ENCODE data around the gene AOPEP. TPM values are rescaled to one million over a fixed set of nuclear protein-coding genes. Genes with fewer than 3 reads are reported as not detected.

Gene AOPEP
- polyA plus RNA-seq, 1 of the 3 experiments (the other 2 are of a cell fraction) = 54.6 TPM

- Histone ChIP-seq H3K9ac (no peak overlapping the region), H3K79me2 (ENCODE audit: insufficient read depth) (no peaks in the 10 kb centered on the region), H3K4me3 (ENCODE audit: low read depth in 2 of 2, low read length in 1 of 2) (no peak overlapping the region), H2AFZ (ENCODE audit: low read depth) (no peak overlapping the region), H3K4me1 (ENCODE audit: control insufficient read depth in 1 of 2, insufficient read depth in 2 of 2, low read depth in 1 of 2, low read length in 1 of 2) (peaks cover 7 to 18% of the 10 kb centered on the region in 2 experiments; a peak in 2 of 4 replicates), H4K20me1 (ENCODE audit: insufficient read depth) (no peaks in the 10 kb centered on the region), H3K27ac (ENCODE audit: low read depth in 2 of 2, low read length in 1 of 2) (no peak overlapping the region), H3K36me3 (replicated peaks in 1 of 2; ENCODE audit: control insufficient read depth in 1 of 2, insufficient read depth in 2 of 2, low read length in 1 of 2) (peaks cover 7 to 23% of the 10 kb centered on the region in 2 experiments), H3K4me2 (no peak overlapping the region), H3K9me3 (no peaks in the 10 kb centered on the region), H3F3A (replicated peaks; ENCODE audit: insufficient read depth) (peaks cover 15% of the 10 kb centered on the region), H3K27me3 (ENCODE audit: insufficient read depth) (no peaks in the 10 kb centered on the region), H3K9me2 (no peaks in the 10 kb centered on the region)
- ChIA-PET POLR2A (no interaction called here), CTCF (interaction anchor here (1.4 kb wide), 1 partner anchor 12 kb away, joined by 4 read pairs; no protein-coding TSS in a partner anchor)
- no peak for DNase-seq
- 95% methylated on average over 2 of the region's 2 CpGs for WGBS (ENCODE audit: low lambda C conversion rate)
- TF ChIP-seq TEAD4 (IDR thresholded peaks at IDR 0.05; ENCODE audit: borderline replicate concordance, insufficient read depth) (no peak), PBX3 (IDR thresholded peaks at IDR 0.05) (no peak), RAD21 (IDR thresholded peaks at IDR 0.05; ENCODE audit: low read length) (no peak), USF2 (IDR thresholded peaks at IDR 0.05; ENCODE audit: borderline replicate concordance, low read depth, low read length) (no peak), FOXM1 (IDR thresholded peaks at IDR 0.05; ENCODE audit: low read depth) (no peak), IRF3 (IDR thresholded peaks at IDR 0.05; ENCODE audit: low read depth, low read length) (no peak), MXI1 (IDR thresholded peaks at IDR 0.05; ENCODE audit: low read depth, low read length) (no peak), TAF1 (IDR thresholded peaks at IDR 0.05; ENCODE audit: borderline replicate concordance, low read depth, low read length) (no peak), RCOR1 (IDR thresholded peaks at IDR 0.05; ENCODE audit: low read length) (no peak), RXRA (IDR thresholded peaks at IDR 0.05; ENCODE audit: borderline replicate concordance, low read depth) (no peak), NRF1 (IDR thresholded peaks at IDR 0.05; ENCODE audit: low read depth, low read length) (no peak), SMC3 (IDR thresholded peaks at IDR 0.05; ENCODE audit: low read depth, low read length) (no peak), JUND (IDR thresholded peaks at IDR 0.05) (no peak), TCF12 (IDR thresholded peaks at IDR 0.05) (no peak), POLR2AphosphoS5 (IDR thresholded peaks at IDR 0.05; ENCODE audit: low read depth, low read length) (no peak), NFIC (IDR thresholded peaks at IDR 0.05; ENCODE audit: borderline replicate concordance) (no peak), EP300 (IDR thresholded peaks at IDR 0.05; ENCODE audit: borderline replicate concordance in 1 of 2, low read depth in 1 of 2, low read length in 1 of 2) (no peak), ELF1 (IDR thresholded peaks at IDR 0.05) (no peak)
- TF ChIP-seq, protein P1, sequence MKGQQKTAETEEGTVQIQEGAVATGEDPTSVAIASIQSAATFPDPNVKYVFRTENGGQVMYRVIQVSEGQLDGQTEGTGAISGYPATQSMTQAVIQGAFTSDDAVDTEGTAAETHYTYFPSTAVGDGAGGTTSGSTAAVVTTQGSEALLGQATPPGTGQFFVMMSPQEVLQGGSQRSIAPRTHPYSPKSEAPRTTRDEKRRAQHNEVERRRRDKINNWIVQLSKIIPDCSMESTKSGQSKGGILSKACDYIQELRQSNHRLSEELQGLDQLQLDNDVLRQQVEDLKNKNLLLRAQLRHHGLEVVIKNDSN (IDR thresholded peaks at IDR 0.05; ENCODE audit: borderline replicate concordance, low read depth) = no peak
Observed at GRCh38 chr9:94798708-94799107, 72.2 kb downstream of the AOPEP start.
